Mesenchymal stem cell (in vitro differentiated cells and primary cell): Measurements from ENCODE around the gene THADA.
A peak's percentile ranks its signal among the peaks of the same experiment; 100 is the strongest.

Source experiments
- DNase-seq: peaks from one replicate; pipeline ENCODE4 v3.0.0-alpha.2; 2013
- H2AFZ ChIP-seq: one replicate; pipeline ENCODE4 v1.6.1; 2013; ENCODE audit warnings: low read depth, mild to moderate bottlenecking, control low read depth, inconsistent platforms, low read length, moderate library complexity
- H2AK5ac ChIP-seq: 2 replicates; pipeline ENCODE4 v1.6.1; 2013; ENCODE audit warnings: low read length, moderate library complexity, mild to moderate bottlenecking, inconsistent platforms; ENCODE audit not compliant: severe bottlenecking
- H2BK120ac ChIP-seq: one replicate; pipeline ENCODE4 v1.6.1; 2013; ENCODE audit warnings: low read depth, mild to moderate bottlenecking, inconsistent platforms, low read length, moderate library complexity
- H2BK12ac ChIP-seq, 2 experiments: one replicate each; pipeline ENCODE4 v1.6.1; 2013; ENCODE audit warnings: inconsistent platforms in 2 of 2, low read length in 2 of 2, mild to moderate bottlenecking in 2 of 2, moderate library complexity in 2 of 2, control low read depth in 1 of 2
- H2BK15ac ChIP-seq: one replicate; pipeline ENCODE4 v1.6.1; 2013; ENCODE audit warnings: mild to moderate bottlenecking, low read depth, inconsistent platforms; ENCODE audit not compliant: poor library complexity, severe bottlenecking
- H2BK5ac ChIP-seq: 2 replicates; pipeline ENCODE4 v1.6.1; 2013; ENCODE audit warnings: low read depth, mild to moderate bottlenecking, low read length, control low read depth, inconsistent platforms; ENCODE audit not compliant: poor library complexity, severe bottlenecking
- H3K14ac ChIP-seq, 2 experiments: one replicate each; pipeline ENCODE4 v1.6.1; 2013; ENCODE audit warnings: inconsistent platforms in 2 of 2, low read length in 2 of 2, control low read depth in 1 of 2, mild to moderate bottlenecking in 1 of 2, moderate library complexity in 1 of 2
- H3K18ac ChIP-seq, 2 experiments: one replicate each; pipeline ENCODE4 v1.6.1; 2013; ENCODE audit warnings: inconsistent platforms in 2 of 2, low read length in 2 of 2, control low read depth in 1 of 2, low read depth in 1 of 2, mild to moderate bottlenecking in 1 of 2
- H3K23ac ChIP-seq, 2 experiments: one replicate each; pipeline ENCODE4 v1.6.1; 2013; ENCODE audit warnings: inconsistent platforms in 2 of 2, low read length in 2 of 2, mild to moderate bottlenecking in 2 of 2, moderate library complexity in 2 of 2, control low read depth in 1 of 2
- H3K27ac ChIP-seq: 2 replicates; pipeline ENCODE4 v1.5.1; 2013; ENCODE audit warnings: mild to moderate bottlenecking, moderate library complexity, low read length, control low read depth, inconsistent platforms; ENCODE audit not compliant: poor library complexity, severe bottlenecking
- H3K27me3 ChIP-seq, 2 experiments: 2 replicates each; pipeline versions ENCODE4 v1.6.1 to v1.7.0; 2013; ENCODE audit warnings: low read length in 2 of 2, mild to moderate bottlenecking in 2 of 2, moderate library complexity in 2 of 2, control low read depth in 1 of 2, inconsistent platforms in 1 of 2; ENCODE audit not compliant: control insufficient read depth in 1 of 2, insufficient read depth in 1 of 2
- H3K36me3 ChIP-seq, 2 experiments: 2 replicates each; pipeline versions ENCODE4 v1.6.1 to v1.7.0; 2013; ENCODE audit warnings: low read length in 2 of 2, control low read depth in 1 of 2, inconsistent platforms in 1 of 2, low read depth in 1 of 2, mild to moderate bottlenecking in 1 of 2; ENCODE audit not compliant: insufficient read depth in 2 of 2, control insufficient read depth in 1 of 2
- H3K4ac ChIP-seq, 2 experiments: one replicate each; pipeline ENCODE4 v1.6.1; 2013; ENCODE audit warnings: inconsistent platforms in 2 of 2, low read length in 2 of 2, mild to moderate bottlenecking in 2 of 2, moderate library complexity in 2 of 2, control low read depth in 1 of 2, low read depth in 1 of 2
- H3K4me1 ChIP-seq: 2 replicates; pipeline ENCODE4 v1.6.1; 2013; ENCODE audit warnings: low read depth, low read length, control low read depth; ENCODE audit not compliant: control insufficient read depth, insufficient read depth
- H3K4me2 ChIP-seq: 2 replicates; pipeline ENCODE4 v1.6.1; 2013; ENCODE audit warnings: low read length, mild to moderate bottlenecking, inconsistent platforms; ENCODE audit not compliant: poor library complexity, severe bottlenecking
- H3K4me3 ChIP-seq, 2 experiments: 2 replicates each; pipeline versions ENCODE4 v1.5.1 to v1.7.0; 2013; ENCODE audit warnings: low read length in 2 of 2, mild to moderate bottlenecking in 2 of 2, control low read depth in 1 of 2, low read depth in 1 of 2; ENCODE audit not compliant: insufficient read depth in 1 of 2
- H3K79me1 ChIP-seq: replicated peaks from 2 replicates; pipeline ENCODE4 v1.6.1; 2013; ENCODE audit warnings: mild to moderate bottlenecking, control low read depth, low read length, inconsistent platforms; ENCODE audit not compliant: poor library complexity, severe bottlenecking
- H3K9ac ChIP-seq: 2 replicates; pipeline ENCODE4 v1.7.0; 2013; ENCODE audit warnings: mild to moderate bottlenecking, low read length, moderate library complexity
- H3K9me3 ChIP-seq: 2 replicates; pipeline ENCODE4 v1.7.0; 2013; ENCODE audit warnings: mild to moderate bottlenecking, low read length; ENCODE audit not compliant: control insufficient read depth
- H4K8ac ChIP-seq: one replicate; pipeline ENCODE4 v1.6.1; 2013; ENCODE audit warnings: inconsistent platforms, mild to moderate bottlenecking, low read length, moderate library complexity
- H4K91ac ChIP-seq: one replicate; pipeline ENCODE4 v1.6.1; 2013; ENCODE audit warnings: mild to moderate bottlenecking, low read length, inconsistent platforms
- WGBS: methylation state at CpG from one replicate; pipeline ENCODE4 v1.1.7; 2013; ENCODE audit warnings: mixed read lengths; 5-methylcytosine and 5-hydroxymethylcytosine counted together

Gene THADA

DNA sequence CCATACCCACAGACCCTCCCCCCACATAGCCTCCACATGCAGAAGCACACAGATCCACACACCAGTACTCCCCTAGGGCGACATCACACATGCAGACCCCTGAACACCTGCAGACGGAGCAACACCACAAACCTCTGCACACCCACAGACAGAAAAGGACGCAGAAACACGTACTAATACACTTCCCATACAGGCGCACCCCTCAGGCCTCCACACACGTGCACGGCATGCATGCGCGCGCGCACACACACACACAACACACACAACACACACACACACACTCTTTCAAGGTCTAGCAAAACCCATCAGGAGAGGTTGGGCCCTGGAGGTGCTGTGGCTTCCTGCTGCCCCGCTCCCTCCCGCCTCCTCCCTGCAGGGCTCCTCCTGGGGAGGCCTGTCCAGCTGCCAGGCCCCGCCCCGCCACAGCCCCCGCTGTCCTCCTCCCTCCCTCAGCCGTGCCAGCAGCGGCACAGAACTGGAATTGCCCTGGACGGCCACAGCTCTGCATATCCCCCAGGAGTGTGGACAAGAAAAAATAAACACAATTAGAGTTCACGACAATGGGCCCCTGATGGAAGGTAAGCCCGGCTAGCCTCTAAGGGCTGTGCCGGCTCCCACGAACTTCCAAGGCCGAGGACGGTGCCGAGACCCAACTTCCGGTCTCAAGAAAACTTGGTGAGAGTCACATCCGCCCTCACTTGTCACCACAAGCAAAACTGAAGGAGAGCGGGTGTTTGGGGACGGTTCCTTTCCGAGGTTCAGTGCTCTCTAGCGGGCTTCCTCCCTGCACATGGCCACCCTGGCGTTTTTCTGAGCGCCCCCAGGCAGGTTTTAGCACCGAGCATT lies 376.2 kb downstream of the THADA start:
- Histone ChIP-seq H2BK120ac (peak overlapping the region; percentile 50), H4K91ac (peak overlapping the region; percentile 98), H3K79me1 (peaks cover 3% of the 10 kb centered on the region), H3K9ac (peak overlapping the region; percentile 100), H3K4ac (peak overlapping the region; percentile 97 to 99), H2AFZ (peak overlapping the region; percentile 68), H2BK15ac (peak overlapping the region; percentile 60), H3K4me3 (peak overlapping the region; percentile 39 to 85), H3K4me2 (peak overlapping the region; percentile 74), H3K23ac (peak overlapping the region in 1 of 2 experiments; percentile 78), H3K36me3 (peaks cover 7 to 23% of the 10 kb centered on the region in 2 experiments), H2BK5ac (peak overlapping the region; percentile 73), H3K27ac (peak overlapping the region; percentile 100), H3K4me1 (peaks cover 25% of the 10 kb centered on the region), H3K27me3 (no peaks in the 10 kb centered on the region), H3K18ac (peak overlapping the region; percentile 99 to 100), H2BK12ac (peak overlapping the region; percentile 98 to 100), H3K14ac (peak overlapping the region in 1 of 2 experiments; percentile 96), H3K9me3 (no peaks in the 10 kb centered on the region), H2AK5ac (peak overlapping the region; percentile 98), H4K8ac (peak overlapping the region; percentile 97)
- DNase-seq = peak; percentile 85
- 6% methylated on average over 35 of the region's 35 CpGs for WGBS

- Histone ChIP-seq H3K4me2 (peak overlapping the region; percentile 74), H4K8ac (peak overlapping the region; percentile 97), H2BK12ac (peak overlapping the region; percentile 98 to 100), H4K91ac (peak overlapping the region; percentile 98), H3K23ac (peak overlapping the region in 1 of 2 experiments; percentile 81), H3K27ac (peak overlapping the region; percentile 100), H2AK5ac (peak overlapping the region; percentile 98), H2BK5ac (peak overlapping the region; percentile 71), H3K14ac (peak overlapping the region in 1 of 2 experiments; percentile 96), H3K18ac (peak overlapping the region; percentile 99 to 100), H2AFZ (peak overlapping the region; percentile 68), H3K79me1 (peaks cover 3% of the 10 kb centered on the region), H3K27me3 (no peaks in the 10 kb centered on the region), H2BK120ac (peak overlapping the region; percentile 50), H3K4me1 (peaks cover 25% of the 10 kb centered on the region), H2BK15ac (peak overlapping the region; percentile 60), H3K9ac (peak overlapping the region; percentile 100), H3K4me3 (peak overlapping the region in 1 of 2 experiments; percentile 85), H3K4ac (peak overlapping the region; percentile 97 to 99), H3K36me3 (peaks cover 0 to 21% of the 10 kb centered on the region in 2 experiments), H3K9me3 (no peaks in the 10 kb centered on the region)
- 30% methylated on average over 8 of the region's 8 CpGs for WGBS
- peak; percentile 40 for DNase-seq
These were observed 377.0 kb downstream of the THADA start for GRCh38 chr2:43218702-43219382.

DNA sequence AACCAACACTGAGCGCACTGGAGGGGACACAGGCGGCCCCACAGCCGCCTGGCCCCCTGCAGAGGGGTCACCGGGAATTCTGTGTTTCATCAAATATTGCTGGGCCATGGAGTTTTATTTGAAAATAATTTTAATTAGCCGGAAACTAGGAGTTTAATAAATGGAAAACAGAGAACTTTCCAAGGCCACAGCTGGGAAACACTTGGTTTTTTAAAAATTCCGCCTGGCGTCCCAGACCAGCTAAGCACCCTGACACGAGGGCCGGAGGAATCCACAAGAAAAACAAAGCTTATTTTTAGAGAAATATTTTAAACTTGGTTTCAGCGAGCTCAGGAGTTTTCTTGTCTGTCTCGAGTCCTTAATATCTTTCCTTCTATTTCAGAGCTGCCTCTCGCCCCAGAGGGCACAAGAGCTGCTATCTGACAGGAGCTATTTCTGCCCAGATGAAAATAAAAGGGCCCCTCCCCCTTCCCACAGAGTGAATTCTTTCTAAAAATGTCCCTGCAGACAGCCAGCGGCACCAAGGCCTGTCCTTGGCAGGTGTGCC lies 377.6 kb downstream of the THADA start:
- peaks cover 3% of the 10 kb centered on the region for H3K79me1 ChIP-seq
- peak overlapping the region; percentile 97 for H4K8ac ChIP-seq
- H3K27ac ChIP-seq = peak overlapping the region; percentile 100
- no peak overlapping the region for H4K91ac ChIP-seq
- 23% methylated on average over 13 of the region's 13 CpGs for WGBS
- peak overlapping the region; percentile 100 for H3K9ac ChIP-seq
- no peak overlapping the region for H2AFZ ChIP-seq
- peak overlapping the region; percentile 71 for H2BK5ac ChIP-seq
- H3K18ac ChIP-seq = peak overlapping the region; percentile 99 to 100
- peak overlapping the region; percentile 0 to 87 for H2BK12ac ChIP-seq
- H3K4me2 ChIP-seq = peak overlapping the region; percentile 45
- peak overlapping the region; percentile 50 for H2BK120ac ChIP-seq
- peak overlapping the region; percentile 39 for H2AK5ac ChIP-seq
- H3K4me3 ChIP-seq = peak overlapping the region in 1 of 2 experiments; percentile 85
- H3K27me3 ChIP-seq = no peaks in the 10 kb centered on the region
- H3K9me3 ChIP-seq = no peaks in the 10 kb centered on the region
- H3K36me3 ChIP-seq = peaks cover 0 to 15% of the 10 kb centered on the region in 2 experiments
- no peak overlapping the region for H3K14ac ChIP-seq
- H3K4ac ChIP-seq = peak overlapping the region; percentile 97 to 99
- peak; percentile 36 for DNase-seq
- peaks cover 25% of the 10 kb centered on the region for H3K4me1 ChIP-seq
- H3K23ac ChIP-seq = no peak overlapping the region
- H2BK15ac ChIP-seq = peak overlapping the region; percentile 80
